Measurements from ENCODE around the gene BST2. TPM values are rescaled to one million over a fixed set of nuclear protein-coding genes. Genes with fewer than 3 reads are reported as not detected.

BST2 gene
- total and polyA plus RNA-seq, 9 of the 15 experiments (the other 6 are each of a cell fraction or from before 2014, with no cell fraction given), result 11.2 to 232 (median 151) TPM

DNA sequence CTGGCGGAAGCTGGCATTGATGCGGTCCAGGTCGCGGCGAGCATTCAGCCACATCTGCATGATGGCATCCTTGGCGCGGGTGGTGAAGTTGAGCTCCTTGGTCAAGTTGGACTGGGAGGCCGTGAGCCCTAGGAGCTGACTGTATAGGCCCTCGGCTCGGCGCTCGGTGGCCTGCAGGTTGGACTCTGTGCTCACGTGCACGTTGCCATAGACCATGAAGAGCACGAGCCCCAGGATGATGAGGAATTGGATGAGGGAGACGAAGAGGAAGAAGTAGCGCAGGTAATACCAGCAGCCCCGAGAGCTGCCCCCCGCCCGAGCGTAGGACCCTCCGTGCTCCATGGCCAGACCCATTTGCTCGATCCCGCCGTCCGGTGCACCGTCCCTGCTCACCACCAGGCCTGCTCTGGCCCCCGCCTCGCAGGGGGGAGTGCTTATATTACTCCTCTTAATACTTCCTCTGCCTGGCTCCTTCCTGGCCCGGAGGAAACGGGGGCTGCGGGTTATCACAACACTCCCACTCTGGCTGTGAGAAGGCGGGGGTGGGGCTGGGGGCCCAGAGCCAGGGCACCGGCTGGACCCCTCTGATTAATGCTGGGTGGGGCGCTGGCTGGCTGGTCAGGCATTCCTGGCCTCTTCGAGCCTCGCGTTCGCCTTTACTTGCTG lies 28.4 kb downstream of the BST2 start, which contains the start of gene PLVAP (continued):
- TF ChIP-seq GATA2 (CRISPR knock-in tag; IDR thresholded peaks at IDR 0.05) (peak; percentile 30; the same call in 1 of the 2 replicates), POLR2A (conservative IDR thresholded peaks at IDR 0.05) (no peak), POLR2G (IDR thresholded peaks at IDR 0.05; ENCODE audit: low read depth, low read length) (peak; percentile 51), GATAD2A (IDR thresholded peaks at IDR 0.05) (no peak), ZNF174 (CRISPR knock-in tag; IDR thresholded peaks at IDR 0.05) (no peak), CREBBP (IDR thresholded peaks at IDR 0.05; ENCODE audit: low read depth, low read length) (no peak), TRIM28 (IDR thresholded peaks at IDR 0.05) (no peak), SRSF7 (optimal IDR thresholded peaks at IDR 0.05; ENCODE audit: low read depth, low read length) (no peak), MLLT1 (IDR thresholded peaks at IDR 0.05) (no peak), SAP30 (IDR thresholded peaks at IDR 0.05; ENCODE audit: borderline replicate concordance, insufficient read depth, low read depth, low read length, poor library complexity, severe bottlenecking) (no peak), ZNF764 (CRISPR knock-in tag; IDR thresholded peaks at IDR 0.05; ENCODE audit: low read depth) (no peak), ZBTB2 (IDR thresholded peaks at IDR 0.05) (no peak), ZNF253 (CRISPR knock-in tag; conservative IDR thresholded peaks at IDR 0.05) (no peak), YY1 (IDR thresholded peaks at IDR 0.05; ENCODE audit: borderline replicate concordance in 1 of 3, control insufficient read depth in 1 of 3, extremely low read depth in 1 of 3, insufficient read depth in 3 of 3, insufficient read length in 1 of 3, insufficient replicate concordance in 2 of 3, low read depth in 1 of 3, low read length in 2 of 3) (no peak), ZNF224 (CRISPR knock-in tag; IDR thresholded peaks at IDR 0.05) (no peak), ELF2 (CRISPR knock-in tag; IDR thresholded peaks at IDR 0.05) (no peak)
- TF ChIP-seq, protein P1, sequence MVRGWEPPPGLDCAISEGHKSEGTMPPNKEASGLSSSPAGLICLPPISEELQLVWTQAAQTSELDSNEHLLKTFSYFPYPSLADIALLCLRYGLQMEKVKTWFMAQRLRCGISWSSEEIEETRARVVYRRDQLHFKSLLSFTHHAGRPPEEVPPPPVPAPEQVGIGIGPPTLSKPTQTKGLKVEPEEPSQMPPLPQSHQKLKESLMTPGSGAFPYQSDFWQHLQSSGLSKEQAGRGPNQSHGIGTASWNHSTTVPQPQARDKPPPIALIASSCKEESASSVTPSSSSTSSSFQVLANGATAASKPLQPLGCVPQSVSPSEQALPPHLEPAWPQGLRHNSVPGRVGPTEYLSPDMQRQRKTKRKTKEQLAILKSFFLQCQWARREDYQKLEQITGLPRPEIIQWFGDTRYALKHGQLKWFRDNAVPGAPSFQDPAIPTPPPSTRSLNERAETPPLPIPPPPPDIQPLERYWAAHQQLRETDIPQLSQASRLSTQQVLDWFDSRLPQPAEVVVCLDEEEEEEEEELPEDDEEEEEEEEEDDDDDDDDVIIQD (CRISPR knock-in tag; IDR thresholded peaks at IDR 0.05), result no peak
- TF ChIP-seq, protein P2, sequence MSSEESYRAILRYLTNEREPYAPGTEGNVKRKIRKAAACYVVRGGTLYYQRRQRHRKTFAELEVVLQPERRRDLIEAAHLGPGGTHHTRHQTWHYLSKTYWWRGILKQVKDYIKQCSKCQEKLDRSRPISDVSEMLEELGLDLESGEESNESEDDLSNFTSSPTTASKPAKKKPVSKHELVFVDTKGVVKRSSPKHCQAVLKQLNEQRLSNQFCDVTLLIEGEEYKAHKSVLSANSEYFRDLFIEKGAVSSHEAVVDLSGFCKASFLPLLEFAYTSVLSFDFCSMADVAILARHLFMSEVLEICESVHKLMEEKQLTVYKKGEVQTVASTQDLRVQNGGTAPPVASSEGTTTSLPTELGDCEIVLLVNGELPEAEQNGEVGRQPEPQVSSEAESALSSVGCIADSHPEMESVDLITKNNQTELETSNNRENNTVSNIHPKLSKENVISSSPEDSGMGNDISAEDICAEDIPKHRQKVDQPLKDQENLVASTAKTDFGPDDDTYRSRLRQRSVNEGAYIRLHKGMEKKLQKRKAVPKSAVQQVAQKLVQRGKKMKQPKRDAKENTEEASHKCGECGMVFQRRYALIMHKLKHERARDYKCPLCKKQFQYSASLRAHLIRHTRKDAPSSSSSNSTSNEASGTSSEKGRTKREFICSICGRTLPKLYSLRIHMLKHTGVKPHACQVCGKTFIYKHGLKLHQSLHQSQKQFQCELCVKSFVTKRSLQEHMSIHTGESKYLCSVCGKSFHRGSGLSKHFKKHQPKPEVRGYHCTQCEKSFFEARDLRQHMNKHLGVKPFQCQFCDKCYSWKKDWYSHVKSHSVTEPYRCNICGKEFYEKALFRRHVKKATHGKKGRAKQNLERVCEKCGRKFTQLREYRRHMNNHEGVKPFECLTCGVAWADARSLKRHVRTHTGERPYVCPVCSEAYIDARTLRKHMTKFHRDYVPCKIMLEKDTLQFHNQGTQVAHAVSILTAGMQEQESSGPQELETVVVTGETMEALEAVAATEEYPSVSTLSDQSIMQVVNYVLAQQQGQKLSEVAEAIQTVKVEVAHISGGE (CRISPR knock-in tag; IDR thresholded peaks at IDR 0.05), result no peak
